ENCODE measurements around the gene LSR.
"Not testable (repeated sequence)": the region's sequence is repeated elsewhere in the genome, so short reads cannot be mapped to it uniquely, and the experiment has no call there.

The LSR gene

GRCh38 chr19:35219008-35219407 is 29.8 kb upstream of the LSR start:
- no peak for DNase-seq

- no peak for DNase-seq
Measured at GRCh38 chr19:35220315-35220921, 28.4 kb upstream of the LSR start.

- DNase-seq = not testable (repeated sequence)
Measured at GRCh38 chr19:35220973-35221590, 27.7 kb upstream of the LSR start.

GRCh38 chr19:35222373-35223015 is 26.3 kb upstream of the LSR start:
- DNase-seq = no peak

- DNase-seq = no peak
Measured at GRCh38 chr19:35223084-35223790, 25.6 kb upstream of the LSR start.

- DNase-seq = no peak
Measured at GRCh38 chr19:35223862-35224505, 24.8 kb upstream of the LSR start.

GRCh38 chr19:35224681-35225571 is 23.9 kb upstream of the LSR start:
- no peak for DNase-seq

GRCh38 chr19:35225951-35226350 is 22.9 kb upstream of the LSR start:
- DNase-seq = no peak

- DNase-seq = no peak
Measured at GRCh38 chr19:35226748-35227147, 22.1 kb upstream of the LSR start.

- no peak for DNase-seq
Measured at GRCh38 chr19:35228177-35228930, 20.4 kb upstream of the LSR start, which contains the start of gene FAM187B. FAM187B (minus strand) TSS chr19:35228739; CDS start chr19:35228680, 59 bp downstream.

GRCh38 chr19:35229601-35230000 is 19.2 kb upstream of the LSR start:
- no peak for DNase-seq

- no peak for DNase-seq
Measured at GRCh38 chr19:35231956-35232645, 16.7 kb upstream of the LSR start.

GRCh38 chr19:35232912-35233311 is 15.9 kb upstream of the LSR start:
- no peak for DNase-seq

GRCh38 chr19:35236638-35237400 is 12.0 kb upstream of the LSR start:
- DNase-seq = no peak

GRCh38 chr19:35239597-35239996 is 9.2 kb upstream of the LSR start:
- not testable (repeated sequence) for DNase-seq

GRCh38 chr19:35240327-35240726 is 8.5 kb upstream of the LSR start:
- DNase-seq = no peak

- DNase-seq = no peak
Measured at GRCh38 chr19:35241417-35241816, 7.4 kb upstream of the LSR start.

- no peak for DNase-seq
Measured at GRCh38 chr19:35246466-35247092, 2.2 kb upstream of the LSR start.

GRCh38 chr19:35247526-35248309 is 1.1 kb upstream of the LSR start:
- DNase-seq = no peak
